Karpas-422 (cell line): ENCODE measurements around the gene UNKL. TPM values are rescaled to one million over a fixed set of nuclear protein-coding genes. Genes with fewer than 3 reads are reported as not detected.

ENCODE experiments used
- DNase-seq: peaks from one replicate; pipeline ENCODE4 v3.0.0-alpha.2; 2015
- H2AFZ ChIP-seq: fragments of 200-600 bp; sonication (generic); 2 replicates; pipeline ENCODE4 v1.6.1; 2014; ENCODE audit warnings: antibody characterized with exemption, low read length, mixed read lengths
- H3K27ac ChIP-seq: fragments of 200-600 bp; sonication (generic); 2 replicates; pipeline ENCODE4 v1.5.1; 2014; ENCODE audit warnings: mild to moderate bottlenecking, low read length, moderate library complexity
- H3K27me3 ChIP-seq: fragments of 200-600 bp; sonication (generic); 2 replicates; pipeline ENCODE4 v1.6.1; 2014; ENCODE audit warnings: low read length, mixed read lengths
- H3K36me3 ChIP-seq: fragments of 200-600 bp; sonication (generic); 2 replicates; pipeline ENCODE4 v1.6.1; 2014; ENCODE audit warnings: low read length, mixed read lengths; ENCODE audit not compliant: insufficient read depth
- H3K4me1 ChIP-seq: fragments of 200-600 bp; sonication (generic); 2 replicates; pipeline ENCODE4 v1.6.1; 2014; ENCODE audit warnings: mild to moderate bottlenecking, low read length, mixed read lengths
- H3K4me2 ChIP-seq: fragments of 200-600 bp; sonication (generic); 2 replicates; pipeline ENCODE4 v1.6.1; 2014; ENCODE audit warnings: low read length, low read depth, mild to moderate bottlenecking; ENCODE audit not compliant: poor library complexity, severe bottlenecking
- H3K4me3 ChIP-seq: fragments of 200-600 bp; sonication (generic); 2 replicates; pipeline ENCODE4 v1.5.1; 2014; ENCODE audit warnings: mild to moderate bottlenecking, antibody characterized with exemption, low read length, mixed read lengths
- H3K79me2 ChIP-seq: fragments of 200-600 bp; sonication (generic); 2 replicates; pipeline ENCODE4 v1.6.1; 2014; ENCODE audit warnings: mild to moderate bottlenecking, low read length, mixed read lengths
- H3K9ac ChIP-seq: fragments of 200-600 bp; sonication (generic); 2 replicates; pipeline ENCODE4 v1.6.0; 2014; ENCODE audit warnings: low read length
- H3K9me2 ChIP-seq: fragments of 200-600 bp; sonication (generic), shearing (Covaris generic); replicated peaks from 2 replicates; pipeline ENCODE4 v1.6.0; 2014; ENCODE audit warnings: mild to moderate bottlenecking, low read length, moderate library complexity; ENCODE audit not compliant: insufficient read depth
- H3K9me3 ChIP-seq: fragments of 300-700, 200-600 bp; sonication (generic); 2 replicates; pipeline ENCODE4 v1.6.1; 2014; ENCODE audit warnings: low read length, mixed read lengths
- H4K20me1 ChIP-seq: fragments of 200-600 bp; sonication (generic); 2 replicates; pipeline ENCODE4 v1.6.1; 2014; ENCODE audit warnings: mild to moderate bottlenecking, antibody characterized with exemption, low read length, low read depth; ENCODE audit not compliant: insufficient read depth
- total RNA-seq: library from RNA; depleted of rRNA; stranded (reverse); fragments of >200 nt; shearing (Covaris generic); gene quantifications from 2 replicates; pipeline ENCODE4 v1.2.3, GENCODE V29; 2014; ENCODE audit warnings: low replicate concordance

Gene UNKL
- total RNA-seq, 1 experiment from 2014 or later, result 20.8 TPM

DNA sequence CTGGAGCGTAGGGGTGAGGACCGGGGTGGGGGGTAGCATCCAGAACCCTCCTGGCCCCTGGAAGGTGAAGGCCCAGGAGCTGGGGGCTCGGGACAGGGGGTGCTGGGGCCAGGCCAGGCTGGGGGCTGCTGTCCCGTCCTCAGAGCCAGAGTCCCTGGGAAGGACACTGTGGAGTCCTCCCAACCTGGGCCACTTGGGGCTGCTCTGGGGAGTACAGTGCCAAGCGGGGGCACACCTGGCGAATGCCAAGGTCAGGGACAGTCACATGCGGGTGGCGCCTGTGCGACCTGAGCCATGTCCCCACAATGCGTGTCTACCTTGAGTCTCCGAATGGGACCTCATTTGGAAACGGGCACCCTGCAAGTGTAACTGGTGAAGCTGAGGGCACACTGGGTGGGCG lies 15.1 kb upstream of the UNKL start:
- no peak overlapping the region for H3K4me3 ChIP-seq
- no peak overlapping the region for H2AFZ ChIP-seq
- no peaks in the 10 kb centered on the region for H3K79me2 ChIP-seq
- no peaks in the 10 kb centered on the region for H3K36me3 ChIP-seq
- no peaks in the 10 kb centered on the region for H4K20me1 ChIP-seq
- DNase-seq, result no peak
- H3K9ac ChIP-seq, result no peak overlapping the region
- H3K9me3 ChIP-seq, result no peaks in the 10 kb centered on the region
- H3K27me3 ChIP-seq, result no peaks in the 10 kb centered on the region
- no peaks in the 10 kb centered on the region for H3K9me2 ChIP-seq
- no peak overlapping the region for H3K4me2 ChIP-seq
- H3K27ac ChIP-seq, result no peak overlapping the region
- 0 out of 2 replicates have a peak, but pooled peaks cover 2% of the 10 kb centered on the region for H3K4me1 ChIP-seq

DNA sequence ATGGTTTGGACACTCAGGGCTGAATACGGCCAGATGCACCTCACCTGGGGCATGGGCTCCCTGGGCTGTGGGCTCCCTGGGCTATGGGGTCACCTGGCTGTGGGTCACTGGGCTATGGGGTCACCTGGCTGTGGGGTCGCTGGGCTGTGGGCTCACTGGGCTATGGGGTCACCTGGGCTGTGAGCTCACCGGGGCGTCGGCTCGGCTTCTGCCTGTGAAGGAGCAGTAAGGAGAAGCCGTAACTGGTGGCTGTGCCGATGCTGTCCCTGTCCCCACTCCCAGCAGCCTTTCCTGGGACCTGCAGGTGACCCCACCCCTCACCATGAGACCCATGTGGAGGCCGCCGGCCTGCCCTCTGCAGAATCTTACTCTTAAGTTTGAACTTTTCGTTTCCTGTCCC lies 14.5 kb upstream of the UNKL start:
- Histone ChIP-seq H3K4me1 (0 out of 2 replicates have a peak, but pooled peaks cover 2% of the 10 kb centered on the region), H3K4me2 (no peak overlapping the region), H3K27ac (no peak overlapping the region), H3K9ac (no peak overlapping the region), H3K79me2 (no peaks in the 10 kb centered on the region), H3K36me3 (no peaks in the 10 kb centered on the region), H2AFZ (no peak overlapping the region), H4K20me1 (no peaks in the 10 kb centered on the region), H3K27me3 (no peaks in the 10 kb centered on the region), H3K4me3 (no peak overlapping the region), H3K9me2 (no peaks in the 10 kb centered on the region), H3K9me3 (no peaks in the 10 kb centered on the region)
- no peak for DNase-seq

DNA sequence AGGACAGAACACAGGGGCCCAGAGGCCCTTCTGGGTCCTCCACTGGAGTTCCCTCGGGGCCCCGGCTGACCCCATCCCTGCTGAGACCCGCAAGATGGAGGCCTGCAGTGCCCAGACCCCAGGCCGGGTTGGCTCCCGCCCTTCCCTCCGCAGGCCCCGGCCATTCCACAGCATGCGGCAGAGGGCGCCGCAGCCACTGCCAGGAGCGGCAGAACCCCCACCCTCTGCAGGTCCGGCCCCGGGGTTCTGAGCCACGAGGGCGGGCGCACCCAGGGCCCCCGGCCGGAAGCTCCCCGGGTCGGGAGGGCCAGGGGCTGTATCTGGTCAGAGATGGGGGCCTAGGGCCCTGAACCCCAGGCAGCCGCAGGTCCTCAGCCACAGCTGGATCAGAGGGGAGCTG lies 14.0 kb upstream of the UNKL start:
- no peaks in the 10 kb centered on the region for H3K36me3 ChIP-seq
- H3K4me2 ChIP-seq, result no peak overlapping the region
- H3K4me1 ChIP-seq, result 0 out of 2 replicates have a peak, but pooled peaks cover 2% of the 10 kb centered on the region
- no peaks in the 10 kb centered on the region for H4K20me1 ChIP-seq
- H3K79me2 ChIP-seq, result no peaks in the 10 kb centered on the region
- H3K27ac ChIP-seq, result no peak overlapping the region
- DNase-seq, result peak; percentile 74
- H3K9ac ChIP-seq, result no peak overlapping the region
- H3K27me3 ChIP-seq, result no peaks in the 10 kb centered on the region
- H3K4me3 ChIP-seq, result no peak overlapping the region
- no peaks in the 10 kb centered on the region for H3K9me3 ChIP-seq
- no peak overlapping the region for H2AFZ ChIP-seq
- H3K9me2 ChIP-seq, result no peaks in the 10 kb centered on the region

DNA sequence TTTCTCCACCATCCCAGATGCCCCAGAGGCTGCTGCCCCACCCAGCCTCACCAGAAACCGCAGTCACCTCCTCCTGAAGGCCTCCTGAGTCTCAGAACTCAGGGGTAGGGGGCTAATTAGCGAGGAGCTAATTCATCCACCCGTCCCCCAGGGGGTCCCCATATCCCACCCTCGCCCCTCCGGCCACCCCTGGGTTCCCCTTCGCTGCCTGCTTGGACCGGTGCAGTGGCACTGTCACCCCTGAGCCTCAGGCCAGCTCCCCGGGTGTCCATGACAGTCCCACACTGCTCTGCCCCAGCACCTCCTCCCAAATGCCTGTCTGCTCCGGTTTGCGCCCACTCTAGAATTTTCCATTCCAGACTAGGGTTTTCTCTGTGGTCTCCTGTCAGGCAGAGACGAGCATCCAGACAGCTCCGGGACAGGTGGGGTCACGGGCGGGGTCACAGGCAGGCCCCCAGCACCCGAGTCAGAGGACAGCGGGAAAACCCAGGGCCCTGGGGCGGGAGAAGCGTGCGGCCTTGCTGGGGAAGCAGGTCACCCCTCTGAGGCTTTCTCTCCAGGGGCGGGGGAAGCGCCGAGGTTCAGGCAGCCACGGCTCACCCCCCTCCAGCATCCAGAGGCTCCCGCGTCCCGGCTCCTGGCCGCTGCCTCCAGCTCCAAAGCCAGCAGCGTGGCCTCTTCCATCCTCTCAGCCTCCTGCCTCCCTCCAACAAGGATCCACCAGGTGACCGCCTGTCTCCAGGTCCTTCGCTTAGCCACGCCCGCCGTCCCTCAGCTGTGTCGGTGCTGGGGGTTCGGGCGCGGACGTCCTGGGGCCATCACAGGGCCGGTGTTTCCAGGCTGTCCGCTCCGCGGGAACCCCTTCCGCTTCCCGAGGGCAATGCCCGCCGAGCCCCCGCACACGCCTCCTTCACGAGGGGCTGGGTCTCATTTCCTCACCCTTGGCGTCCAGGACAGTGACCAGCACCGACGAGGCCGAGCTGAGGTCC lies 13.3 kb upstream of the UNKL start:
- Histone ChIP-seq H4K20me1 (no peaks in the 10 kb centered on the region), H3K4me1 (0 out of 2 replicates have a peak, but pooled peaks cover 2% of the 10 kb centered on the region), H3K79me2 (no peaks in the 10 kb centered on the region), H3K27ac (no peak overlapping the region), H3K9me2 (no peaks in the 10 kb centered on the region), H3K4me2 (no peak overlapping the region), H2AFZ (no peak overlapping the region), H3K27me3 (no peaks in the 10 kb centered on the region), H3K36me3 (no peaks in the 10 kb centered on the region), H3K9ac (no peak overlapping the region), H3K4me3 (no peak overlapping the region), H3K9me3 (no peaks in the 10 kb centered on the region)
- DNase-seq, result no peak

DNA sequence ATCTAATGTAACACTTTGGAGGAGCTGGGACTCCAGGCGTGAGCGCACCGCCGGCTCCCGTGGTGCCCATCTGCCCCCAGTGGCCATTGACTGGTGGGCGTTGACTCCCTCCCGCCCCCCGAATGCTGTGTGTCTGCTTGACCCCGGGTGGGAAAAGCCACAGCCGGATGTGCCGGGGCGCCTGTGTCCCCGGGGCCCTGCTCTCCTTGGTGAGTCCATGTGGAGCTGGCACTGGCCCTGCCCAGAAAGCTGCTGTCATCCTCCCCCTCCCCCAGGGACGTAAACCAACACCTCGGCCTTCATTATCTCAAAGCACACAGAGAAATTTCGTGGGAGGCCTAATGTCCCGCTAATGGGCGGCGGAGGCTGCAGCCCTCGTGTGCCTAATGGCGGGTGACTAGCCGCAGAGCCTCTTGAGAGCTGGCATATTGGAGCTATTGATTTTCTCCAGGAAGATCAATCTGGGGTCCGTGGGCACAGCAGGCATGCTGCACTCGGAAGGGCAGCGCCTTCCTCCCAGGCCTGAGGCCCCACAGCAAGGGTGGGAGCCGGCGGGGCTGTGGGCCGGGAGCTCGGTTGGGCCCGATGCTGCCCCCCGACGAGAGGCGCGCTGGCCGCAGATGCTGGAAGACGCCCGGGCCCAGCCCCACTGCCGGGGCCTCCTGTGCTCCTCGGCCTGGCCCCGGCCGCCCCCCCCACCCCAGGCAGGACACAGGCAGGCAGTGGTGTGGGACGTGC lies 12.4 kb upstream of the UNKL start:
- Histone ChIP-seq H3K9me2 (no peaks in the 10 kb centered on the region), H2AFZ (no peak overlapping the region), H4K20me1 (no peaks in the 10 kb centered on the region), H3K79me2 (no peaks in the 10 kb centered on the region), H3K4me2 (no peak overlapping the region), H3K9ac (no peak overlapping the region), H3K9me3 (no peaks in the 10 kb centered on the region), H3K4me3 (no peak overlapping the region), H3K27me3 (no peaks in the 10 kb centered on the region), H3K36me3 (no peaks in the 10 kb centered on the region), H3K4me1 (0 out of 2 replicates have a peak, but pooled peaks cover 2% of the 10 kb centered on the region), H3K27ac (no peak overlapping the region)
- DNase-seq, result no peak

DNA sequence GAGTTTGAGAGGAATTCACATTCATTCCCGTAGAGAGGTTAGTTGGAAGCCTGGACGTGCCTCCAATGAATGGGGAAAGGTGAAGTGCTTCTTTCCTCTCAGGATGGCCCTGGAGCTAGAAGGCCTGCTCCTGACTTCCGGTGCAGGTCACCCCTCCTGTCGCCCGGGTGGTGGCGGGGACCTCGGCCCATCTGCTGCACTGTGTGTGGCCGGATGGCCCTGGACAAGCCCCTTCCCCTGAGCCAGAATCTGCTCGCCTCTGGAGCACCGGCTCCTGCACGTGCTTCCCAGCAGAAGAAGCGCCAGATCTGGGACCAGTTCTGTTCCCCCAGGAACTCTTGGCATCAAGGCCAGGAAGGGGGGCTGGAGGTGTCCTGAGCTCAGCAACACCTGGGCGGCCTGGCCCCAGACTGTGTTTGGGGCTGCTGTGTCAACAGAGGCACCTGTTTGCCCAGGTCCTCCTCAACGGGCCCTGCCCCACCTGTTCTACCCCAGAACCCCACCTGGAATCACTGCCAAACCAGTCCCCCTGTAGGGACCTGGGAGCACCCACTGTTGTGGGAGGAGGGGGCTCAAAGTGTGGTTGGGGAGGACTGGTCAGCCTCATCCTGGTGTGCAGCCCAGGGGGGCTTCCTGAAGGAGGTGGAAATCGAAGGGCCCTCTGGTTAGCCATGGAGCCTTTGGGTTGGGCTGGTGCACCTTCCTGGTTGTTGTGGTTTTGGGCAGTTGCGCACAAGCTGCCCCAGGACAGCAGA lies 11.3 kb upstream of the UNKL start:
- Histone ChIP-seq H3K27ac (no peak overlapping the region), H2AFZ (no peak overlapping the region), H3K9me2 (no peaks in the 10 kb centered on the region), H3K9me3 (no peaks in the 10 kb centered on the region), H3K36me3 (no peaks in the 10 kb centered on the region), H4K20me1 (no peaks in the 10 kb centered on the region), H3K9ac (no peak overlapping the region), H3K79me2 (no peaks in the 10 kb centered on the region), H3K27me3 (no peaks in the 10 kb centered on the region), H3K4me2 (no peak overlapping the region), H3K4me3 (no peak overlapping the region), H3K4me1 (peaks cover 6% of the 10 kb centered on the region)
- DNase-seq, result no peak

DNA sequence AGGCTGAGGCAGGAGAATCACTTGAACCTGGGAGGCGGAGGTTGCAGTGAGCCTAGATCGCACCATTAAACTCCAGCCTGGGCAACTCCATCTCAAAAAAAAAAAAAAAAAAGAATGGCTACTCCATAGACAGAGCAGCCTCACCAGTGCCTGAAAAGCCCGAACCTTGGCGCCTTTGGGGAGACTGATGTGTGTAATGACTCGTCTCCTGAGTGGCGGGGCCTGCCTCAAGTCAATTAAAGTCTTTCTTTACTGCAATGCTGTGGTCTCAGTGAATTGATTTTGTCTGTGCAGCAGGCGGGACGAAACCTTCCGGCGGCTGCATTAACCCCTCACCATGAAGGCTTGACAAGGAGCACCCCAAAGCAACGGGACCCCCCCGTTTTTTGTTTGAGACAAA lies 9.5 kb upstream of the UNKL start:
- Histone ChIP-seq H3K4me1 (peaks cover 14% of the 10 kb centered on the region), H3K27ac (no peak overlapping the region), H3K4me3 (no peak overlapping the region), H3K9me3 (no peaks in the 10 kb centered on the region), H4K20me1 (no peaks in the 10 kb centered on the region), H3K9me2 (no peaks in the 10 kb centered on the region), H3K79me2 (peaks cover 16% of the 10 kb centered on the region), H3K4me2 (no peak overlapping the region), H3K27me3 (no peaks in the 10 kb centered on the region), H3K36me3 (no peaks in the 10 kb centered on the region), H3K9ac (no peak overlapping the region), H2AFZ (no peak overlapping the region)
- no peak for DNase-seq
